A673 (cell line): Measurements from ENCODE around the gene TNS3. TPM values are rescaled to one million over a fixed set of nuclear protein-coding genes. Genes with fewer than 3 reads are reported as not detected.

Experiments used
- BruUV-seq: library from RNA; stranded (reverse); fragments of 400-500 nt; replicated peaks from 2 replicates; lab custom pipeline; 2021; lab: Mats Ljungman, UMichigan
- CTCF ChIA-PET: fragments of 300-600 bp; sonication (Branson Sonifier 250); formaldehyde crosslinking; loops from one replicate; lab custom pipeline; 2022; ENCODE audit warnings: antibody characterized with exemption; lab: Charles Lee
- POLR2A ChIA-PET: fragments of 300-600 bp; sonication (Branson Sonifier 250); formaldehyde crosslinking; loops from one replicate; lab custom pipeline; 2022; ENCODE audit warnings: antibody characterized with exemption; ENCODE audit not compliant: low non-redundant PET; lab: Charles Lee
- DNase-seq: peaks from one replicate; pipeline ENCODE4 v3.0.0-alpha.2; 2015; ENCODE audit warnings: low spot score
- H3K27ac ChIP-seq: fragments of 200-600 bp; sonication (generic); 2 replicates; pipeline ENCODE4 v1.5.1; 2016; ENCODE audit warnings: mixed run types, low read depth, mild to moderate bottlenecking, mixed read lengths, antibody characterized with exemption, low read length; ENCODE audit not compliant: poor library complexity, severe bottlenecking
- H3K27me3 ChIP-seq: fragments of 200-600 bp; sonication (generic); replicated peaks from 2 replicates; pipeline ENCODE4 v1.6.1; 2017; ENCODE audit warnings: mixed run types, low read depth, mild to moderate bottlenecking, mixed read lengths, antibody characterized with exemption, low read length; ENCODE audit not compliant: insufficient read depth, poor library complexity
- H3K36me3 ChIP-seq: fragments of 200-600 bp; sonication (generic); 2 replicates; pipeline ENCODE4 v1.6.1; 2016; ENCODE audit warnings: mixed run types, mild to moderate bottlenecking, mixed read lengths, antibody characterized with exemption, low read length; ENCODE audit not compliant: insufficient read depth, poor library complexity, severe bottlenecking
- H3K4me1 ChIP-seq: fragments of 200-600 bp; sonication (generic); 2 replicates; pipeline ENCODE4 v1.6.1; 2017; ENCODE audit warnings: mixed run types, mild to moderate bottlenecking, mixed read lengths, antibody characterized with exemption, low read length; ENCODE audit not compliant: insufficient read depth, poor library complexity, severe bottlenecking
- H3K4me3 ChIP-seq: fragments of 200-600 bp; sonication (generic); 2 replicates; pipeline ENCODE4 v1.5.1; 2016; ENCODE audit warnings: low read depth, mixed run types, mild to moderate bottlenecking, mixed read lengths, low read length; ENCODE audit not compliant: poor library complexity, severe bottlenecking
- H3K9me3 ChIP-seq: fragments of 200-600 bp; sonication (generic); 2 replicates; pipeline ENCODE4 v1.6.1; 2016; ENCODE audit warnings: mixed run types, low read depth, mild to moderate bottlenecking, mixed read lengths, antibody characterized with exemption, low read length; ENCODE audit not compliant: poor library complexity, severe bottlenecking
- CTCF ChIP-seq: fragments of 300-800, 200-600 bp; sonication (generic); conservative IDR thresholded peaks from 2 replicates; pipeline ENCODE4 v1.5.1; 2017; ENCODE audit warnings: low read depth, mild to moderate bottlenecking, antibody characterized with exemption, low read length, moderate library complexity, mixed read lengths
- EZH2 ChIP-seq: fragments of 200-600 bp; sonication (generic); IDR thresholded peaks from 2 replicates; pipeline ENCODE4 v1.6.1; 2017; ENCODE audit warnings: borderline replicate concordance, low read depth, mild to moderate bottlenecking, mixed read lengths, antibody characterized with exemption, low read length; ENCODE audit not compliant: poor library complexity, severe bottlenecking
- intact Hi-C: fragments of 100-400 bp; cut with micrococcal nuclease; formaldehyde crosslinking; loops from one replicate; pipeline ENCODE4 v1.10.0; 2022; ENCODE audit not compliant: unreplicated experiment
- total RNA-seq: library from RNA; stranded (reverse); gene quantifications from 2 replicates; pipeline ENCODE4 v1.2.3, GENCODE V29; 2021

TNS3 gene
- total RNA-seq, 1 experiment from 2014 or later, result not detected

- BruUV-seq, result no TSS peak
- CTCF ChIA-PET, result no interaction called here
Observed at GRCh38 chr7:47280114-47280513, 301.8 kb downstream of the TNS3 start.

GRCh38 chr7:47278043-47278442 lies 303.9 kb downstream of the TNS3 start:
- POLR2A ChIA-PET, result no interaction called here
- intact Hi-C loops, result no loop called here
- Histone ChIP-seq H3K27ac (no peak overlapping the region), H3K9me3 (no peaks in the 10 kb centered on the region), H3K4me3 (no peak overlapping the region), H3K4me1 (no peaks in the 10 kb centered on the region), H3K27me3 (no peaks in the 10 kb centered on the region), H3K36me3 (no peaks in the 10 kb centered on the region)
- CTCF ChIA-PET, result no interaction called here
- no TSS peak for BruUV-seq
- no peak for DNase-seq
- TF ChIP-seq CTCF, result no peak
- no peak for TF ChIP-seq EZH2

More at GRCh38 chr7:47280114-47280513, 301.8 kb downstream of the TNS3 start:
- TF ChIP-seq CTCF, result no peak
- TF ChIP-seq EZH2, result no peak
- Histone ChIP-seq H3K27me3 (no peaks in the 10 kb centered on the region), H3K27ac (no peak overlapping the region), H3K9me3 (no peaks in the 10 kb centered on the region), H3K4me1 (no peaks in the 10 kb centered on the region), H3K4me3 (no peak overlapping the region), H3K36me3 (no peaks in the 10 kb centered on the region)
- intact Hi-C loops, result no loop called here
- no peak for DNase-seq
- POLR2A ChIA-PET, result no interaction called here

GRCh38 chr7:47277321-47277781 lies 304.6 kb downstream of the TNS3 start:
- CTCF ChIA-PET, result no interaction called here
- Histone ChIP-seq H3K4me3 (no peak overlapping the region), H3K27me3 (no peaks in the 10 kb centered on the region), H3K4me1 (no peaks in the 10 kb centered on the region), H3K36me3 (no peaks in the 10 kb centered on the region), H3K9me3 (no peaks in the 10 kb centered on the region), H3K27ac (no peak overlapping the region)
- no TSS peak for BruUV-seq
- TF ChIP-seq CTCF (no peak), EZH2 (no peak)
- no peak for DNase-seq
- intact Hi-C loops, result no loop called here
- POLR2A ChIA-PET, result no interaction called here
